NCI-H82 treated with DMSO at 0.1 percent for 48 hours (cell line): ENCODE measurements around the gene TEX22.
"Not testable (repeated sequence)": the region's sequence is repeated elsewhere in the genome, so short reads cannot be mapped to it uniquely, and the experiment has no call there.

Experiments
- DNase-seq: peaks from one replicate; lab custom pipeline; 2025; ENCODE audit not compliant: unreplicated experiment; lab: John Stamatoyannopoulos, UW

The TEX22 gene, protein sequence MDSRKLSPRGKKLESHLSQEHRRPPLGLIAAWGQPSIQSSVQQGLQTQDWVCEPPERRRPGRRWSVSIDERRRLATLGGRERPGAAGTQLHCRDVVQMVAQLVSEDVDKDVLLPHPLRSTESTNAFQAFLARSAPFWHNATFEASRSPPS

DNA sequence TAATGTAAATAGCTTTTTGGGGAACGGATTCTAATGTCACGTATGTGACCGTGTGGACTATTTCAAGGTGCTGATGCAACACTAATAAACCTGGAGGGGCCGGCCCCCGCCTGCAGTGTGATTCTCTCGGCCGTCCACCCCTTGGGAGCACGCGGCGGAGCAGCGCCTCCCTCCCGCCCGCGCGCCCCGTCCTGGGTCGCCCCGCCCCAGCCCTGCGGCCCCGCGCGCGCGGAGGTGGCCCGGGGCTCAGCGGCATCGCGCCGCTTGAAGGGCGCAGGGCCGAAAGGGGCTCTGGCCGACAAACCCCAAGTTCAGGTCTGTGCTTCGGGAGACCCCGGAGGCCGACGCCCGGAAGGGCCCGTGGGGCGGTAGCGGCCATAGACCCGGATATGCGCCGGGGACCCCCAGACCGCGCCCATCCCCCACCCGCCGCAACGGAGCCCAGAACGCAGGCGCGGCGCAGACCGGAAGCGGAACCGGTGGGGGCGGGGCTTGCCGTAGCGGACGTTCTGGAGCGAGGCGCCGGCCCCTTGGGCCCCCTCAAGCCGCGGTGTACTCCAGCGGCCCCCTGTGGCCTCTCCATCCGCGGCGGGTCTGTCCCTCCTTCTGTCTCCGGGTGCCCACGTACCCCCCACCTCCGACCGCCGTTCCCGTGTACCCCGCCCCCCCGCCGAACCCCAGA is at the start of gene TEX22:
TEX22 (plus strand) TSS at position 495 of the 682 bp plus-strand sequence. CDS start 803 bp downstream, outside the sequence.
- peak; percentile 55 for DNase-seq

DNA sequence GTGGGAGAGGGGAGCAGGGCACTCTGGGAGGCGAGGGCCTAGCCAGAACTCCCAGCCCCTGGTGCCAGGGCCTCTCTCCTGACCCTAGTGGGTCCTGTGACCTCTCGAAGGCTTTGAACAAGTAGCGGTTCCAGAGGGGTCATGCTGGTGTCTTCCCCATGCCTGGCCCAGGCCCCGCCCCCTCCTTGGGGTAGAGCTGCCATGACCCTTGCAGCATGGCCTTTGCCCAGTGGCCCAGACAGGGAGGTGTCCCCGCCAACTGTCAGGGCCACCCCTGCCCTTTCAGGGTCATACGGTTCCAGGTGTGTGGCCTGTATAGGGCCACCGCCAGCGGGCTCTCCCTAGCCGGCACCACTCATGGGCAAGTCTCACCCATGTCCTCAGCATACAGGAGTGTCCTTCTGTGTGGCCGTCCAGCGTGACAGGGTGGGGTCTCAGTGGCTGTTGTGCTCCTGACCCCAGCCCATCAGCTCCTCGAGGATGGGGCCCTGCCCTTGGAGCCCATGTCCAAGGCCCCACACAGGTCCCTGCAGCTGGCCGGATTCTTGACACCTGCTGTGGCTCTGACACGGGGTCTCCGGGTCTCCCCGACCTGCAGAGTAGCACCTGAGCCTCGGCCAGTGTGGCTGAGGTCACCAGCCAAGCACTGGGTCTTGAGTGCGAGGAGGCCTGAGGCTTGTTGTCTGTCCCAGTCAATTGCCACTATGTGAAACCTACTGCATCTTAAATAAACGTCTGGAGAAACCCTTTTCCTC is 49.2 kb upstream of the TEX22 start:
- DNase-seq, result no peak

DNA sequence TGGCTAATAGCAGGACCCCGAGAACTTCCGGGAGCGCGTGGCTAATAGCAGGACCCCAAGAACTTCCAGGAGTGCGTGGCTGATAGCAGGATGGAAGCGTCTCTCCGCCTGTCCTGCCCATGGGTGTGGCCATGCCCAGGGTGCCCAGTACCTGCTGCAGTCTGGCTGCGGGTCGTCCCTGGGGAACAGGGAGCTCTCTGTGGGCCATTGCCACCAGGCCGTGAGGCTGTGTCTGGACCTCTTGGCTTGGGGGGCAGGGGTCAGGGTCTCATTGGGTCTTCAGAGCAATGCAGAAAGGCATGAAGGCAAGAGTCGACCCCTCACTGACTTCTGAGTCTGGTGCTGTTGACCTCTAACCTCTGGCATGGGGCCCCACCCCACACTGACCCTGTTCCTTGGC is 48.3 kb upstream of the TEX22 start:
- no peak for DNase-seq

DNA sequence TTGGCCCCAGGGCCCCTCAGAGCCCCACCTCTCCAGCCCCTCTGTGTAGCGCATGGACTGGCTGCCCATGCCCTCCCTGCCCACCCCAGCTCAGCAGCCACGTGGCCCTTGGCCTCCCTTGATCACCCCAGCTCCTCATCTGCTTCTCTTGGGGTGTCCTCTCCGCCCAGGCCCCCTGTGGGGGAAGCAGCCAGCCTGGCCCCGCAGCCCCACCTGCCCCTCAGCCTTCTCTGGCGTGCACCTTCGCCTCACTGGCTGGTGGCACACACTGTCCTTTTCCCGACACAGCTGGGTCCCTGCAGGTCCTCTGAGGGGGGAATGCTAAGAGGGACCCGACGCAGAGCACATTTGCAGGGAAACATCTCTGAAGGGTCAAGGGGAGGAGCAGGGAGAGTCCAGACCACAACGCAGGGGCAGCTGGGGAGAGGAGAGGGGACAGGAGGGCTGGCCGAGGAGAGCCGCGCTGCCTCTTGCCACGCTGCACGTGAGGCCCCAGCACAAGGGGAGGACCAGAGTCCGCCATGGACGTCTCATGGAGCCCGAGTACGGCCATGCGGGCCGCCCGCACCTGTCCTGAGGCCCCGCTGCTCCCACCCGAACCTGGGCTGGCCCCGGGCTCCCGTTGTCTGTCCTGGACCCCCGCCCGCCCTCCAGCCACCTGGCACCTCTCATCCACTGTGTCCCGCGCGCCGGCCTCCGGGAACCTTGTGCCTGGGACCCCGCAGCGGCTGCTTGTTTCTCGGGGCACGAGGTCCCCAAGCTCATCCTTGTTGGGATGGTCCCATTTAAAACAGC is 47.7 kb upstream of the TEX22 start:
- no peak for DNase-seq

DNA sequence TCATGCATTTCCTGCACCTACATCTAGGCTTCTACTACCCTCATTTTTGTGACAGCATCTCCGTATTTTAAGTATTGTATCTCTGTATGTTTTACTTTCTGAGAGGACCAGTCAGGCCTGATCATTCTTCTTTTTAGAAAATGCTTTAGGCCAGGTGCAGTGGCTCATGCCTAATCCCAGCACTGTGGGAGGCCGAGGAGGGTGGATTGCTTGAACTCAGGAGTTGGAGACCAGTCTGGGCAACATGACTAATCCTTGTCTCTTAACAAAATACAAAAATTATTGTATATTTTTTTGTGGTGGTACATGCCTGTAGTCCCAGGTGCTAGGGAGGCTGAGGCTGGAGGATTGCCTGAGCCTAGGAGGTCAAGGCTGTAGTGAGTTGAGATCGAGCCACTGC is 46.9 kb upstream of the TEX22 start:
- no peak for DNase-seq

DNA sequence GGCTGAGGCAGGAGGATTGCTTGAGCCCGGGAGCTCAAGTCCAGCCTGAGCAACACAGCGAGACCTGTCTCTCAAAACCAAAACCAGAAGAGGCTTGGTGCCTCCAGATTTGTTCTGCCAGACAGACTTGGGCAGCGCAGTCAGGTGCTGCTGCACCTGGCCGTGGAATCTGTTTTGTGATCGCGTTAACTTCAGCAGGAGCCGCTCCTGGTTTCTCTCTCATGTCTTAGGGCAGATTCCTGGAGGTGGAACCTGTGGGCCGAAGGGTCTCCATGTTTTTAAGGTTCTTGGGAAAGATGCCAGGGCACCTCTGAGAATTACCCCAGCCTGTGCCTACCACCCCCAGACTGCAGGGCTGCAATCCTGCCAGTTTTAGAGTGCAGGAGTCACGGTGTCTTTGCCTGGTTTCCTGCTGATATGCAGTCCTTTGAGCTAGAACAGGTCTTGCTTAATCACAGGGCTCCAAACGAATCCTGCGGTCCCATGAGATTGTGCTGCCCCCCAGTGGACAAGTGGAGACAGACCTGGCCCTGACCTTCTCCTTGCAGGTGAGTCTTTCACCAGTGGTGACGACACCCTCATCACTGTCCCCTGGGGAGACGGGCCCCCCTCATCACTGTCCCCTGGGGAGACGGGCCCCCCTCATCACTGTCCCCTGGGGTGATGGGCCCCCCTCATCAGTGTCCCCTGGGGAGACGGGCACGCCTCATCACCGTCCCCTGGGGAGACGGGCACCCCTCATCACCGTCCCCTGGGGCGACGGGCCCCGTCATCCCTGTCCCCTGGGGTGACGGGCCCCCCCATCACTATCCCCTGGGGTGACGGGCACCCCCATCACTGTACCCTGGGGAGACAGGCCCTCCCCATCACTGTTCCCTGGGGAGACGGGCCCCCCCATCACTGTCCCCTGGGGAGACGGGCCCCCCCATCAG is 46.2 kb upstream of the TEX22 start:
- peak; percentile 40 for DNase-seq

DNA sequence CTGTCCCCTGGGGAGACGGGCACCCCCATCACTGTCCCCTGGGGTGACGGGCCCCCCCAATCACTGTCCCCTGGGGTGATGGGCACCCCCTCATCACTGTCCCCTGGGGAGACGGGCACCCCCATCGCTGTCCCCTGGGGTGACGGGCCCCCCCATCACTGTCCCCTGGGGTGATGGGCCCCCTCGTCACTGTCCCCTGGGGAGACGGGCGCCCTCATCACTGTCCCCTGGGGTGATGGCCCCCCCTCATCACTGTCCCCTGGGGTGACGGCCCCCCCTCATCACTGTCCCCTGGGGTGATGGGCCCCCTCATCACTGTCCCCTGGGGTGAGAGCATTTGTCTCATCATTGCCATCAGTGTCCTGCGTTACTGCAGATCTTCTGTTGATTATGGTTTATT is 45.2 kb upstream of the TEX22 start:
- no peak for DNase-seq

DNA sequence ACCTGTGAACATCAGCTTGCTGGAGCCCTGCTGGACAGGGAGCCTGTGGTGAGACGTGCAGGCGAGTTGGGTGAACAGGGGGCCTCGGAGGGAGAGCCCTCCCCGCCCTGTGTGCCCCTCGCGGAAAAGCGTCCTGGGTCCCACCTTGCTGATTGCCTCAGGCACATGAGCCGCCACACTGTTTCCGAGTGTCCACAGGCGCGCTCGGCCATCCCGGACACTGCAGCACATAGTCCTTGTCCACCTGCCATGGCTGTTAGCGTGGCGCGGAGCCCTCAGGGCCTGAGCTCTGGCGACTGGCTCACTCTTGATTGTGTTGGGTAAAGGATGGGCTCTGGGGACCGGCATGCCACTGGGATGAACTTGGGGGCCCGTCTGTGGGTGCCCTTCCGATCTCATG is 43.8 kb upstream of the TEX22 start:
- DNase-seq, result no peak

DNA sequence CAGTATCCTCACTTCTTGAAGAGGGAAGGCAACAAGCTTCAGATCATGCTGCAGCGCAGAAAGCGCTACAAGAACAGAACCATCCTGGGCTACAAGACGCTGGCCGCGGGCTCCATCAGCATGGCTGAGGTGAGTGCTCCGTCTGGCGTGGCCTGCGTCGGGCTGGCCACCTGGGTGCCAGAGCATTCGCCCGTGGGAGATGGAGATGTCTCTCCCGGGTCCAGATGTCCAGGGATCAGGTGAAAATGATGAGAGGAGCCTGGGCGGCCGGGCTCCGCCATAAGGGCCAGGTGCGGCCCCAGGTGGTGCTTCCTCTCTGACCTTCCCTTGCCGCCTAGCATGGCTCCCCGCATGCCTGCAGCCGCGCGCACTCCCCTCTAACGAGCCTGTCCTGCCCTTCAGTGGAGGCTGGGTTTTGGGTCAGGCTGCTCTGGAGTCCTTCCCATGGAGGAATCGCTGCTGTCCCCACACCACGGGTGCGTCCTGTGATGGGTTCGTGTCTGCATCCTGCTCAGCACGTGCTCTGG is 43.2 kb upstream of the TEX22 start:
- DNase-seq, result no peak

DNA sequence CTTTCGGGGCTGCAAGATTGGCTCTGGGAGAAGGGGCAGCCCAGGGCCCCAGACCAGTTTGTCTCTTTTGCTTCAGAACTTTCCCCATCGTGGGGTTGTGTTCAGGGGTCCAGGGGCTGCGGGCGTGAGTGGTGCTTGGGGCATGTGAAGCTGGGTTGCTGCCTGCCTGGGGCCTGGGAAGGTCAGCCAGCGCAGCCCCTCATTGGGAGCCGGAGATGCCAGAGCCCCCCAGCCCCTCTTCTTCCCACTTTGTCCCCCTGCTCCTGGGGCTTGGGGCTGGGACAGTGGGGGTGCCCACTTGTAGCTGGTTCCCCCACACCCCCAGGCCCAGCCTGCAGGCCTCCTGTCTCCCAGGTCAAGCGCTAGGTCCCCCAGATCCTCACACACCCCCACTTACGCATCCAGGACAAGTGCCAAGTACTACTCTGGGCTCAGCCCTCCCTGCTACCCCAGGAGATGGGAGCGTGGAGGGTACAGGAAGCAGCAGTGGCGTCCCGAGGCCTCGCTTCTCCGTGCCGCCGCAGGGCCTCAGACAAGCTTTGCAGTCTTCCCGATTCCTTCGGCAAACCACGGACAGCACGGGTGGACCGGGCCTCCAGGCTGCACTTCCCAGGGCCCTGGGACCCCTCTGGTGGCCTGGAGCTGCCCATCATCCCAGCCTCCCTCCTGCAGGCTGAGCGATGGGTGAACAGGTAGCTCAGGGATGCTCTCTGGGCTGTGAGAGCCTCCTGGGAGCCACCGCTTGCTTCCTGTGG is 42.3 kb upstream of the TEX22 start:
- DNase-seq, result no peak

DNA sequence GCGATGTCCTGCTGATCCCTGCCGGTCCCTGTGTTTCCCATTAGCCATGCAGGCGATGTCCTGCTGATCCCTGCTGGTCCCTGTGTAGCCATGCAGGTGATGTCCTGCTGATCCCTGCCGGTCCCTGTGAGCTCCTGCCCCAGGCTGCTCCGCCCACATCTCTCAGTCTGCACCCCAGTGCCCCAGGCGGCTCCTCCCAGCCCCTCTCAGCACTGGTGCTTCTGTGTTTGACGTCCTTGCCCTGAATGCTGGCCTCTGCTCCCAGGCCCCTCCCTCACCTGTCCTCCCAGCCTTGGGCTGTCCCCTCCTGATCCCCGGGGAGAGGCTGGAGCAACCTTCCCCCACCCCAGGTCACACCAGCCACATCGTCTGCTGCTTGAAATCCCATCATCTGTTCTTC is 41.4 kb upstream of the TEX22 start:
- no peak for DNase-seq

DNA sequence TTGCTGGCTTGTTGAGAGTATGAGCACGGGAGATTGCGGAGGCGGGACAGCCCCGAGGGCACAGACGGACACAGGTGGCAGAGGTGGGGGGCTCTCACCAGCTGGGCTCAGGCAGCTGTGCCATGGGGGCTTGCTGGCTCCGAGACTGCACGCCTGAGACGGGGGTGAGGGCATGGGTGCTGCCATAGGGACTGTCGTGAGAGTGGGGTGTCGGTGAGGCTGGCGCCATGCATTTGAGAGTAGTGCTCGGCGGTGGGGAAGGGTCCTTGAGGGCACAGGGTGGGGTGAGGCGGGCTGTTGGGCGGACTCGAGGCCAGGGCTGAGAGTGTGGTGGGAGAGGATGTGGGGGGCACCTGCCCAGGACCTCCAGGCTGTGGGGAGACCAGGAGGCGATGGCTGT is 40.7 kb upstream of the TEX22 start:
- no peak for DNase-seq

DNA sequence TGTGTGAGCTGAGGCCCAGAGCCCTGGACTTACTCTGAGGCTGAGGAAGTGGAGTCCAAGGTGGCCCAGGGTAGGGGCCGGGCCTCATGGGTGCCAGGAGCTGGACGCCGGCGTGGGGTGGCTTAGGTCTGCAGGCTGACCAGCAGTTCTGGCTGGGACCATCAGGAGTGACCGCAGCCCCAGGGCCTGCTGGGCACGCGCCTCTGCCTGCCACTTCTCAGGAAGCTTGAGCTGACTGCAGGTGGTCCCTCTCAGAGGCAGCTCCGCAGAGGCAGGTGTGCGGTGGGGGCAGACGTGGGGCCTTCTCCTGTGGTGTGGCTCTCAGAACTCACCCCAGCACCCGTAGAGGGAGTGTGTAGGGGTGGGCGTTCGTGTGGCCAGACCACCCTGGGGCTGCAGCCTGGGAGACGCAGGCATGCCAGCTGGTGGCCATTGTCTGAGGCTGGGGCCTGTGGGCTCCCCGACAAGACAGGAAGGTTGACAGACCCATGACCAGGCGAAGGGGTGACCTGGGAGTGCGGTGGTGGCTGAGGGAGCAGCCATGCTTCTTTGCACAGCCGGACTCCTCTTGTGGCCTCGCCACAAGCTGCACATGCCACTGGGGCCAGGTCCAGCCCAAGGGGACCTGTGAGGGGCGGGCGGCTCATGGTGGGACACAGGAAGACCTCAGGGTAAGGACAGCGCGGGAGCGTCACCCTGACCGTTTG is 40.0 kb upstream of the TEX22 start:
- DNase-seq, result no peak

DNA sequence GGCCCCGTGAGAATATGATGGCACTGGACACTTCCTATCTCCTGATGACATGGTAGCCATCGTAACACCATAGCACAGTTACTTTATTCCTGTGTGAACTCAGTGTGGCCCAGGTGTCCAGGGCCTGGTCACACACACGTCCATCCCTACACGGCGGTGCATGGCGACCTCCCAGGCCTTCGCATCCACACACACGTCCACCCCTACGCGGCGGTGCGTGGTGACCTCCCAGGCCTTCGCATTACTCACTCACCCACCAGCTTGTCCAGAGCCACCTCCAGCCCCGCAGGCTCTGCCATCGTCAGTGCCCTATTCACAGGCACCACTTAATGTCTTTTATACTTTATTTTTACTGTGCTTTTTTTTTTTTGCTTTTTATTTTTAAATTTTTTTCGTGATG is 39.4 kb upstream of the TEX22 start:
- no peak for DNase-seq

DNA sequence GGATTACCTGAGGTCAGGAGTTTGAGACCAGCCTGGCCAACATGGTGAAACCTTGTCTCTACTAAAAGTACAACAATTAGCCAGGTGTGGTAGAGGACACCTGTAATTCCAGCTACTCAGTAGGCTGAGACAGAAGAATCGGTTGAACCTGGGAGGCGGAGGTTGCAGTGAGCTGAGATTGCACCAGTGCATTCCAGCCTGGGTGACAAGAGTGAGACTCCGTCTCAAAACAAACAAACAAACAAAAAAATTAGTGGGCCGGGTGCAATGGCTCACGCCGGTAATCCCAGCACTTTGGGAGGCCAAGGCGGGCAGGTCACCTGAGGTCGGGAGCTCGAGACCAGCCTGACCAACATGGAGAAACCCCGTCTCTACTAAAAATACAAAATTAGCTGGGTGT is 36.9 kb upstream of the TEX22 start:
- not testable (repeated sequence) for DNase-seq

DNA sequence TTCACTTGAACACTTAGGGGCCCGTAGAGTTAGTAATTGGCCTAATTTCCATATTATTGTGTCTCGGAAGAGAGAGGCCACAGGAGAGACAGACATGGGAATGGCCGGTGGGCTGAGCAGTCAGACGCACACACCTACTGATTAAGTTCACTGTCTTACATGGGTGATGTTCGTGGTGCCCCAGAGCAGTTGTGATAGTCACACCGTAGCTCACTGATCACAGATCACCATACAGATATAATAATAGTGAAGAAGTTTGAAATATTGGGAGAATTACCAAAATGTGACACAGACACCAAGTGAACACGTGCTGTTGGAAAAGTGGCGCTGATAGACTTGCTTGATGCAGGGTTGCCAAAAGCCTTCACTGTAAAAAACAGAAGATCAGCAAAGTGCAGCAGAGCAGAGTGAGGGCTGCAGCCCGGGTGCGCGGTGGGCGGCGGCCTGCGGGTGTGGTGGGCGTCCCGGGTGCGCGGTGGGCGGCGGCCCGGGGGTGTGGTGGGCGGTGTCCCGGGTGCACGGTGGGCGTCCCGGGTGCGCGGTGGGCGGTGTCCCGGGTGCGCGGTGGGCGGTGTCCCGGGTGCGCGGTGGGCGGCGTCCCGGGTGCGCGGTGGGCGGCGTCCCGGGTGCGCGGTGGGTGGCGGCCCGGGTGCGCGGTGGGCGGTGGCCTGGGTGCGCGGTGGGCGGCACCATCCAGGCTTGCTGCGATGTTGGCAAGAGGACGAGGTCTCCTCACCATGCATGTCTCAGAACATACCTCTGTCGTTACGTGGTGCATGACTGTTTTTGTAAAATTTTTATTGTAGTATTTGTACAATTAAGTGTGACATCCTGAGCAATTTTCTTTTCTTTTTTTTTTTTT is 34.3 kb upstream of the TEX22 start:
- DNase-seq, result no peak

DNA sequence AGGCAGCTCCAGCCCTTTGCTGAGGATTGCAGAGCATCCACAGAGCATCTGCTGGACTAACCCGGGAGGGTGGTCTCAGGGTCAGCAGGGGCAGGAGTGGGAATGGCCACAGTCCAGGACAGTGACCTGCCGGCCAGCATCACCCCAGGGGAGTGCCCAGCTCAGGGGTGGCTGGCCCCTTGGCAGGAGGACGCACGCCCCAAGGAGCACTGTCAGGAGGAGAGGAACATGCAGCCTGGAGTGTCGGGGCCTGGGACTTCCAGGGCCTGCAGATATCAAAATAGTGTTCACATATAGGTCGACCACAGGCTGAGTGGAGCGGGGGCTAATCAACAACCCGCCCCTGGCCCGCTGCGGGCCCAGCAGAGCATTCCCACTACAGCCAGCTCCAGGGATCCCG is 33.2 kb upstream of the TEX22 start:
- DNase-seq, result no peak

DNA sequence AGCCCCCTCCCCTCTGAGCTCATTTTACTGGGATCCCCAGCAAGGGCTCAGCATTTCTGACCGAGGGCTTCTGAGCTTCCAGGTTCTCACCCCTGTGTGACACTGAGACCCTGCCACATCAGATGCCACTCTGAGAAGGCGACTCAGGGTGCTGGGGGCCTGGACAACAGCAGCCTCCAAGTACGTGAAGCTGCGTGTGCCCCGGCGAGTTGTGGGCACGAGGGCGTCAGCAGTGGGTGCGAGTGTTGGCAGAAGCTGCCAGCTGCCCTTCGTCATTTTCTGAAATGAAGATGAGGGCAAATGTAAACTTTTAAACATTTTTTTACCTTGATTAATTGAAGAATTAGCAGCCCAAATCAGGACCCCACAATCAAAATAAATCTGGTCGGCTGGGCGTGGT is 32.7 kb upstream of the TEX22 start:
- no peak for DNase-seq
